WI38 (cell line): ENCODE results near the gene LYPD5.

Experiments used
- H3K4me3 ChIP-seq: 2 replicates; pipeline ENCODE4 v1.5.1; 2011; ENCODE audit warnings: low read depth, mild to moderate bottlenecking, control low read depth, low read length
- CTCF ChIP-seq: IDR thresholded peaks from 2 replicates; pipeline ENCODE4 v1.5.1; 2012; ENCODE audit warnings: low read depth, mild to moderate bottlenecking, control low read depth, low read length

LYPD5 gene

GRCh38 chr19:43799502-43800142, 2.6 kb downstream of the LYPD5 start:
- no peak for TF ChIP-seq CTCF
- H3K4me3 ChIP-seq, result no peak overlapping the region

DNA sequence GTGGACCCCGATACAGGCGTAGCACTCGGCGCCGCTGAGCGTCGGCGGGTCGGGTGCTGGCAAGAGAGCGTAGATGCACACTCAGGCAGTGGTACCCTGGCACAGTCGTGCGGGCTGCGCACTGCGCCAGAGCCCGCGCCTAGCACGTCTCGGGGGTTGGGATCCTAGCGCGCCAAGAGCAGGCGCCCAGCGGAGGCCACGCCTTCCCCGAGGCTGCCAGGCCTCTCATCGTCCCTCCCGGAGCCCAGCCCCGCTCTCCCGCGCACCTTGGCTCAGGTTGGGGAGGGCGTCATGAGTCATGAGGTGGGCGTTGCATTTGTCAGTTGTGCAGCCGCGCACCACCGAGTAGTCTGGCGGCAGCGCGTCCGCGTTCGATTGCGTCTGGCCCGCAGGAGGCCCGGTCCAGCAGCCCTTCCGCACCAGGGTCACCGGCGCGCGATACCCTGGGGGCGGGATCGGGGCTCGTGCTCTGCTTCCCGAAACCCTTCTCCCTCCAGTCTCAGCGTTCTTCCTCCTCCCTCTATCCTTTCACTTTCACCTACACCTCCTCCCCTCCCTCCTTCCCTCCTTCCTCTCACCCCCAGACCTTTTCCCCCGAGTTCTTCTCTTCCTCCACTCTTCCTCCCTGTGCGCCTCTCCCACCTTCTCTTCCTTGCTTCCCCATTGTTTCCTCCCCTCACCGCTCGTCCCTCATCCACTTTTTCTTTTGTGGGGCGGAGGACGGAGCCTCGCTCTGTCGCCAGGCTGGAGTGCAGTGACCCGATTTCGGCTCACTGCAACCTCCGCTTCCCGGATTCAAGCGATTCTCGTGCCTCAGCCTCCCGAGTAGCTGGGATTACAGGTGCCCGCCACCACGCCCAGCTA, 3.5 kb downstream of the LYPD5 start:
- peak overlapping the region; percentile 52 for H3K4me3 ChIP-seq
- TF ChIP-seq CTCF, result no peak

DNA sequence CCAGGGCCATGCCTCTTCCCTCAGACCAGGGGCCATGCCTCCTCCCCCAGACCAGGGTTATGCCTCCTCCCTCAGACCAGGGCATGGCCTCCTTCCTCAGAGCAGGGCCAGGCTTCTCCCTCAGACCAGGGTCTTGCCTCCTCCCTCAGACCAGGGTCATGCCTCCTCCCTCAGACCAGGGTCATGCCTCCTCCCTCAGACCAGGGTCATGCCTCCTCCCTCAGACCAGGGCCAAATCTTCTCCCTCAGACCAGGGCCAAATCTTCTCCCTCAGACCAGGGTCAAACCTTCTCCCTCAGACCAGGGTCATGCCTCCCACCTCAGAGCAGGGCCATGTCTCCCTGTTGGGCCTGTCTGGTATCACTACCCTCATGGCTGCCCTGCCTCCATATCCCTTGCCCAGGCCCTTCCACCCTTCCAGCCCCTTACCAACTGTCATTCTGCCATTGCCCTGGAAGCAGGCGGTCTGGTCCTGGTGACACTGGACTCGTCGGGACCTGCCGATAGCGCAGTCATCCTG, 4.2 kb downstream of the LYPD5 start:
- peak overlapping the region; percentile 52 for H3K4me3 ChIP-seq
- TF ChIP-seq CTCF, result no peak

DNA sequence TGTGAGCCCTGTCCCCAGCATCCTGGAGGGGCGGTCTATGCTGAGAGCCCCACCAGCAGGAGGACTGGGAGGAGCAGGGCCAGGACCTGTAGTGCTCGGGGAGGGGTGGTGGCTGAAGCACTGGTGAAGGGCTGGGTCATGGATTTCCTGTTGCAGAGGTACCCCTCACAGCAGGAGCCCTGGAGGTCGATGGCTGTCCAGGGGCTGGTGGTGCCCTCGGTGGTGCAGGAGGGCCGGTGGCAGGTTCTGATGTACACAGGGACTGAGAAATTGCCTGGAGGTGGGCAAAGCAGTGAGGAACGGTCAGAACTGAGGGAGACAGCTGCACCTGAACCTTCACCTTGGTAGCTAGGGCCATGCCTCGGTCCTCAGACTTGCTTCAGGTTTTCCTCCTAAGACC, 4.7 kb downstream of the LYPD5 start:
- TF ChIP-seq CTCF, result no peak

GRCh38 chr19:43797118-43797517, 5.1 kb downstream of the LYPD5 start:
- TF ChIP-seq CTCF, result no peak
- H3K4me3 ChIP-seq, result no peak overlapping the region

More for the DNA sequence above, 4.7 kb downstream of the LYPD5 start:
- no peak overlapping the region for H3K4me3 ChIP-seq

- TF ChIP-seq CTCF, result no peak
- no peak overlapping the region for H3K4me3 ChIP-seq
Observed at GRCh38 chr19:43790587-43790986, 11.7 kb downstream of the LYPD5 start.

GRCh38 chr19:43789029-43789428, 13.2 kb downstream of the LYPD5 start:
- no peak overlapping the region for H3K4me3 ChIP-seq
- no peak for TF ChIP-seq CTCF
